GM12865 (cell line): Measurements from ENCODE around the gene TPM1.

Source experiments
- DNase-seq: peaks from one replicate; pipeline ENCODE4 v3.0.0; 2010; ENCODE audit warnings: low read depth
- H3K4me3 ChIP-seq: 2 replicates; pipeline ENCODE4 v1.5.1; 2011; ENCODE audit warnings: mild to moderate bottlenecking, low read depth, low read length, control low read depth
- TF ChIP-seq, protein P1 (sequence below): IDR thresholded peaks from 2 replicates; pipeline ENCODE4 v1.5.1; 2011; ENCODE audit warnings: low read length, control low read depth, low read depth, inconsistent platforms; ENCODE audit not compliant: insufficient read depth; ENCODE audit errors: missing control alignments

TPM1 gene

DNA sequence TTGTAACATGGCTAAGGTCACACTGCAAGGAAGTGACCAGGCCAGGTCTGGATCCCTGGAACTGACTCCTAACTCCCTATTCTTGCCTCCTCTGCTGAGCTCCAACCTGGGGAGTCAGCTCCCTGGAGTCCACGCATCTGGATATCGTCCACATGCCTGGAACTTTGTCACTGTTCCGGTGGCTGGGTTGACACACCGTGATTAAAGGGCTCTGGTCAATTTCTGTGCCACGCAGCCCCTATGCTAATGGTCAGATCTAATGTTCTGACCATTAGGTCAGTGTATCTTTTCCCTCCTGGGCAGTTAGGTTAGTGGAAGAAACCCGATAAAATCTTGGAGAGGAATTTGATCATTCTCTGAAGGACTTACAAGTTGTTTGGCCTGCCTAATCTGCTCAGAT is 1.6 kb upstream of the TPM1 start:
- TF ChIP-seq, protein P1, sequence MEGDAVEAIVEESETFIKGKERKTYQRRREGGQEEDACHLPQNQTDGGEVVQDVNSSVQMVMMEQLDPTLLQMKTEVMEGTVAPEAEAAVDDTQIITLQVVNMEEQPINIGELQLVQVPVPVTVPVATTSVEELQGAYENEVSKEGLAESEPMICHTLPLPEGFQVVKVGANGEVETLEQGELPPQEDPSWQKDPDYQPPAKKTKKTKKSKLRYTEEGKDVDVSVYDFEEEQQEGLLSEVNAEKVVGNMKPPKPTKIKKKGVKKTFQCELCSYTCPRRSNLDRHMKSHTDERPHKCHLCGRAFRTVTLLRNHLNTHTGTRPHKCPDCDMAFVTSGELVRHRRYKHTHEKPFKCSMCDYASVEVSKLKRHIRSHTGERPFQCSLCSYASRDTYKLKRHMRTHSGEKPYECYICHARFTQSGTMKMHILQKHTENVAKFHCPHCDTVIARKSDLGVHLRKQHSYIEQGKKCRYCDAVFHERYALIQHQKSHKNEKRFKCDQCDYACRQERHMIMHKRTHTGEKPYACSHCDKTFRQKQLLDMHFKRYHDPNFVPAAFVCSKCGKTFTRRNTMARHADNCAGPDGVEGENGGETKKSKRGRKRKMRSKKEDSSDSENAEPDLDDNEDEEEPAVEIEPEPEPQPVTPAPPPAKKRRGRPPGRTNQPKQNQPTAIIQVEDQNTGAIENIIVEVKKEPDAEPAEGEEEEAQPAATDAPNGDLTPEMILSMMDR = no peak
- no peak for DNase-seq
- H3K4me3 ChIP-seq = no peak overlapping the region

DNA sequence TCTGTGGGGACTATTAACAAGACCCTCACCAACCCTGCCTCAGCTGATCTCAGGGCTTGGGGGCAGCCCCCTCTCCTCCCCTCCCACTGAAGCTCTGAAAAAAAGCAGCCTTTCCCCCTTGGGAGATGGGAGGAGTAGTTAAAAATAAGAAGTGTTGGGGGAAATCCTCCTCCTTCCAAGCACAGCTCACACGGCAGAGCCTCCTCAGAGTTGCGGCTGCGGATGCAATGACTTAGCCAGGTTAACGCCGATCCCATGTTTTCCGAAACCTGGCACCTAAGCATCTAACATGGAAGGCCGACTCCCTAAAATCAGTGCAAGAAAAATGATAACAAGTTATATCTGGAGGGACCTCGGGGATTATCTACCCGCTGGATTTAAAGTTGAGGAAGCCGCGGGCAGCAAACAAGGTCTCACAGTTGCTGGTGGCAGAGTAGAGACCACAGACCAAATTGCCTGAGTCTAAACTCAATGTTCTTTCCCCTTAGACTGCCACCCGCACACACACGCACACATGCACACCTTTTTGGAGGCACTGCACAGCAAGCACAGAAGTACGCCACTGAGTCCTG is 1.1 kb upstream of the TPM1 start:
- H3K4me3 ChIP-seq = no peak overlapping the region

DNA sequence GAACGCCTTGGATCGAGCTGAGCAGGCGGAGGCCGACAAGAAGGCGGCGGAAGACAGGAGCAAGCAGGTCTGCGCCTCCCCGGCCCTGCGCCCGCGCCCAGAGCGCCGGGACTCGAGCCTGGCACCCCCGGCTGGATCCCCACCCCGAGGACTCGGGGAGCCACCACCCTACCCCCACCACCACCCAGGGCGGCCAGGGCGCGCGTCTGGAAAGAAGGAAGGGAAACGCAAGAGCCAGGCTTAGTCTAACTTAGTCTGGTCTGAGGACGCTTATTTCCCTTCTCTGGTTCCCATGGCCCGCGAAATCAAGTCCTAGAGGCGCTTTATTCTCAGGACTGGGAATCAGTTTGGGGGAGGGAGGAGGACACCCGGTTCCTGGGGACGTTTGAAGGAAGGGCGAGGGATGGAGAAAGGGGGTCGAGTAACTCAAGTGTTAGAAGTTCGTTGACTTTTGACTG is 359 bp downstream of the TPM1 start:
- TF ChIP-seq, protein P1 = no peak
- DNase-seq = no peak
- H3K4me3 ChIP-seq = no peak overlapping the region

More for the DNA sequence above, 1.1 kb upstream of the TPM1 start:
- DNase-seq = no peak
- TF ChIP-seq, protein P1 = no peak

DNA sequence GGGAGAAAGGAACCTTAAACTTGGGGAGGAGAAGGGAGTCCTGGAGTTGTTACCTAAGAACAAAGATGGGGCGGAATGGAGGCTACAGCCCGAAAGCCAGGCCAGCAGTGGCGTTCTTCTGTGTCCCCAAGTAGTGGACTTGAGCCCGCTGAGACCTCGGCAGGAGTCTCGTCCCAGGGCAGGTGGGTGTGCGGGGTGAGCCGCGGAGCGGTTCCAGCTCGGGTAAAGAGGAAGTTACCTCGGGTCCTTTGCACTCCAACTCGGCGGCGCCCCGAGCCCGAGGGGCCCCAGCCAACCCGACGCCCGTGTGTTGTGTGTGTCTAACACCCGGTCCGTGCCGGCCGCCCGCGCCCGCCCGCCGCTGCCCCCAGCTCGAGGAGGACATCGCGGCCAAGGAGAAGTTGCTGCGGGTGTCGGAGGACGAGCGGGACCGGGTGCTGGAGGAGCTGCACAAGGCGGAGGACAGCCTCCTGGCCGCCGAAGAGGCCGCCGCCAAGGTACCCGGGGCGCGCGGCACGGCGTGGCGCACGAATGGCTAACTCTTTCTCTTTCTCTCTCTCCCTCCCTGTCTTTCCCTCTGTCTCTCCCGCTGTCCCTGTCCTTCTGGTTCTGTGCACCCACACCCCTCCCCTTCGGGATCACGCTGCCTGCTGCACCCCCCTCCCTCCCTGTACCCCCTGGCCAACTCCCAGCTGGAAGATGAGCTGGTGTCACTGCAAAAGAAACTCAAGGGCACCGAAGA is 959 bp downstream of the TPM1 start:
- H3K4me3 ChIP-seq = no peak overlapping the region
- DNase-seq = no peak

DNA sequence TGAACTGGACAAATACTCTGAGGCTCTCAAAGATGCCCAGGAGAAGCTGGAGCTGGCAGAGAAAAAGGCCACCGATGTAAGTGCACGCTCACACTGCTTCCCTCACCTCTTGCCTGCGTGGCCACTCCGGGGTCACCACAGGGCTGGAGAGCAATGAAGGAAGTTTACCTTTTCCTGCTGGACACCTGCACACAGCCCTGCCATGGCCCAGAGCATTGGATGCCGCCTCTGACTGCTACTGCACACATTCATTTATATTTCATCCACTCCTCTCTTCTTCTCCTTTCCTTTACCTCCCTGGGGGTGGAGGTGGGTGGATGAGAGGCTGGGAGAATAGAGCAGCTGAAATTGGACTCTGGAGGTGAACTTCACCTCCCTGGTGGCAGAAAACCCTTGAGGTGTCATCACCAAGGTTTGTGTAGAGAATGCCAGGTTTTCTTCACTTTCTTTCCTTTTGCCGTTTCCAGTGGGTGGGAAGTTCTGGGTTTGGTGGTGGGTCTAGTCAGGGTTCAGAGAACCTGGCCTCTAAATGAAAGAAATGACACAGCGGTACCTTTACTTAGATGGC is 1.6 kb downstream of the TPM1 start:
- DNase-seq = no peak
- H3K4me3 ChIP-seq = no peak overlapping the region
- TF ChIP-seq, protein P1 = no peak

More for the DNA sequence above, 959 bp downstream of the TPM1 start:
- TF ChIP-seq, protein P1 = no peak

DNA sequence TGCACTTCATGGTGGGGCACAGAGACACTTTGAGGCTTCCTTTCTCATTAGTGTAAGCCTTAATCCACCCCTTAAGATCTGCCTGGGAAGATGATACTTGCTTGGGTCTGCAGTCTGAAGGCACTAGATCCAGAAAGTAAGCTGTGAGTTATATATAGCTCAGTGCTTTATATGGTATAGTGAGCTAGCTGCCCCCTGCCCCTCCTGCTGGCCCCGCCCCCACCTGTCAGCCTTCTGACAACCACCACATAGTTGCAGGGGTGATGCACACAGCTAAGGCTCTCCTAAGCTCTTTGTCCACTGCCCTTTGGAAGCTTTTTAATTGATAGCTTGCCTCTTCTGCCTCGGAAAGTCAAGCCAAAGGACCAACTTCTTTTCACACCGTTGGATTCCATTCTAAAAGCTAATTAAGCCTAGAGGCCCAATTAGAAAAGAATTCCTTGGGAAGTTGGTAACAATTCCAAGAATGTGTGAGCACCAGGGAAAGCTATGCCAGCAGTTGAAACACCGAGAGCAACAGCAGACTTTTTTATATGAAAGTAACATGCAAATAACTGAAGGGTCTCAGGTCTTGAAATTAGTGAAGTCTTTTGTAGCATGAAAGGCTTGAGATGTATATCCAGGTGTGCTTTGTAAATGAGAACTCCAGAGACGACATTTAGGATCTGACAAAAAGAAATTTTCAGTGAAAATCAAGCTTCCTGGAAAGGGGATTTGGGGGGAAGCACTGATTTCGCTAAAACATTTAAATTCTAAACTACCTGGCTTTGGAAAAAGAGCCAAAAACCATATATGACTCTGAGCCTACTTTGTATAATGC is 2.3 kb downstream of the TPM1 start:
- no peak for DNase-seq
- no peak overlapping the region for H3K4me3 ChIP-seq

More for the DNA sequence above, 2.3 kb downstream of the TPM1 start:
- TF ChIP-seq, protein P1 = no peak
